Osteoblast (primary cell): ENCODE measurements around the gene PIP4K2B. TPM values are rescaled to one million over a fixed set of nuclear protein-coding genes. Genes with fewer than 3 reads are reported as not detected.

Experiments used
- DNase-seq: peaks from one replicate; pipeline ENCODE4 v3.0.0; 2011; ENCODE audit warnings: low spot score, mixed read lengths; ENCODE audit not compliant: insufficient read length; ENCODE audit errors: missing footprints
- H2AFZ ChIP-seq: 2 replicates; pipeline ENCODE4 v1.6.0; 2011; ENCODE audit warnings: mild to moderate bottlenecking, low read length
- H3K27ac ChIP-seq: 2 replicates; pipeline ENCODE4 v1.5.1; 2011; ENCODE audit warnings: mild to moderate bottlenecking, low read depth, low read length, moderate library complexity
- H3K27me3 ChIP-seq: 2 replicates; pipeline ENCODE4 v1.6.0; 2012; ENCODE audit warnings: mild to moderate bottlenecking, control low read depth, inconsistent platforms, low read length, moderate library complexity; ENCODE audit not compliant: insufficient read depth
- H3K36me3 ChIP-seq: 2 replicates; pipeline ENCODE4 v1.5.1; 2011; ENCODE audit warnings: mild to moderate bottlenecking, low read length, control low read depth, moderate library complexity; ENCODE audit not compliant: insufficient read depth
- H3K4me1 ChIP-seq: 2 replicates; pipeline ENCODE4 v1.5.1; 2011; ENCODE audit warnings: mild to moderate bottlenecking, low read length, control low read depth, moderate library complexity; ENCODE audit not compliant: insufficient read depth
- H3K4me2 ChIP-seq: 2 replicates; pipeline ENCODE4 v1.6.0; 2011; ENCODE audit warnings: mild to moderate bottlenecking, low read length; ENCODE audit not compliant: insufficient read depth
- H3K4me3 ChIP-seq: fragments of 200-600 bp; sonication (generic); 3 replicates; pipeline ENCODE4 v1.5.1; 2012; ENCODE audit warnings: mild to moderate bottlenecking, low read length, inconsistent platforms; ENCODE audit not compliant: insufficient read depth
- H3K79me2 ChIP-seq: 2 replicates; pipeline ENCODE4 v1.6.0; 2012; ENCODE audit warnings: mild to moderate bottlenecking, low read length, control low read depth, inconsistent platforms; ENCODE audit not compliant: insufficient read depth
- H3K9me3 ChIP-seq: 2 replicates; pipeline ENCODE4 v1.5.1; 2011; ENCODE audit warnings: low read depth, low read length, control low read depth
- H4K20me1 ChIP-seq: 2 replicates; pipeline ENCODE4 v1.6.0; 2012; ENCODE audit warnings: mild to moderate bottlenecking, low read length, control low read depth; ENCODE audit not compliant: insufficient read depth
- CTCF ChIP-seq: IDR thresholded peaks from 2 replicates; pipeline ENCODE4 v1.5.1; 2011; ENCODE audit warnings: mild to moderate bottlenecking, low read depth, low read length, moderate library complexity; ENCODE audit errors: extremely low read depth
- total RNA-seq: library from RNA; depleted of rRNA; stranded (reverse); fragments of >200 nt; gene quantifications from 2 replicates; pipeline ENCODE4 v1.2.3, GENCODE V29; 2012

PIP4K2B gene
- total RNA-seq, 1 donor, result 48.1 TPM

GRCh38 chr17:38766341-38766740, 33.0 kb downstream of the PIP4K2B start:
- Histone ChIP-seq H3K27ac (no peak overlapping the region), H4K20me1 (peaks cover 7% of the 10 kb centered on the region), H2AFZ (no peak overlapping the region), H3K9me3 (no peaks in the 10 kb centered on the region), H3K27me3 (no peaks in the 10 kb centered on the region), H3K79me2 (peaks cover 4% of the 10 kb centered on the region), H3K4me3 (no peak overlapping the region), H3K36me3 (peaks cover 84% of the 10 kb centered on the region), H3K4me1 (no peaks in the 10 kb centered on the region), H3K4me2 (no peak overlapping the region)
- no peak for DNase-seq
- no peak for TF ChIP-seq CTCF

DNA sequence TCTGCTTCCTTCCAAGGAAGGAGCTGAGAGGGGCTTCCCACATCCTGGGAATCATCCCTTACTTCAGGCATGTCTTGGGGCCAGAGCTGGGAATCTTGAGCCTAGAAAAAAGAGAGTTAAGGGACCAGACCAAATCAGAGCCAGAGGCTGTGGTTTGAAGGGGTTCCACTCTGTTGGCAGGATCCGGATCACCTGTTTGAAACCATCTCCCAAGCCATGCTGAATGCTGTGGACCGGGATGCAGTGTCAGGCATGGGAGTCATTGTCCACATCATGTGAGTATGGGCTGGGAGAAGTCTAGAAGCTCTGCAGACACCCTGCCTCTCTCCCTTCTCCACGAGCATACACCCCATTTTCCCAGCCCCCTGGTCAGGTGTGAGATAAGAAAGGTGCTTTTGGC, 37.1 kb downstream of the PIP4K2B start:
- no peak overlapping the region for H3K27ac ChIP-seq
- no peaks in the 10 kb centered on the region for H3K27me3 ChIP-seq
- no peaks in the 10 kb centered on the region for H3K4me1 ChIP-seq
- DNase-seq, result no peak
- peaks cover 13% of the 10 kb centered on the region for H3K79me2 ChIP-seq
- no peak overlapping the region for H2AFZ ChIP-seq
- TF ChIP-seq CTCF, result no peak
- peaks cover 7% of the 10 kb centered on the region for H4K20me1 ChIP-seq
- H3K36me3 ChIP-seq, result peaks cover 77% of the 10 kb centered on the region
- no peaks in the 10 kb centered on the region for H3K9me3 ChIP-seq
- no peak overlapping the region for H3K4me2 ChIP-seq
- H3K4me3 ChIP-seq, result no peak overlapping the region

DNA sequence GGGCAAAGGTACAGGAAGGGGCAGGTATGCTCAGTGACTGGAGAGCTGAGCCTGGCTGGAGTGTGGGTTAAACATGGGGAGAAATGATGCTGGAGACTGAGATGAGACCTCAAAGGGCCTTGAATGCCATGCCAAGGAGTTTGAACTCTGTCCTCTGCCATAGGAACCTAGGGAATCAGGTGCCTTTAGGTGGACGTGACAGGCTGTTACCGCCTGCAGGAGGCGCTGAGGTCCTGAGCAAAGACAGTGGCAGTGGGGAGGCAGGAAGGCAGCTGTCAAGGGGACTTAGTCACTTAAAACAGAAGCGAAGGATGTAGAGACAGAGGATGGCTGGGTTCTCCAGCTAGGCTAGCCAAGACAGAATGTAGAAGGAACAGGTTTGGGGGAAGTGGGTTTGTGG, 37.7 kb downstream of the PIP4K2B start:
- no peak overlapping the region for H2AFZ ChIP-seq
- peak; percentile 55 for TF ChIP-seq CTCF
- no peak overlapping the region for H3K4me2 ChIP-seq
- peaks cover 77% of the 10 kb centered on the region for H3K36me3 ChIP-seq
- no peak overlapping the region for H3K27ac ChIP-seq
- DNase-seq, result no peak
- no peak overlapping the region for H3K4me3 ChIP-seq
- no peaks in the 10 kb centered on the region for H3K4me1 ChIP-seq
- no peaks in the 10 kb centered on the region for H3K27me3 ChIP-seq
- H4K20me1 ChIP-seq, result peaks cover 7% of the 10 kb centered on the region
- no peaks in the 10 kb centered on the region for H3K9me3 ChIP-seq
- H3K79me2 ChIP-seq, result peaks cover 12% of the 10 kb centered on the region

DNA sequence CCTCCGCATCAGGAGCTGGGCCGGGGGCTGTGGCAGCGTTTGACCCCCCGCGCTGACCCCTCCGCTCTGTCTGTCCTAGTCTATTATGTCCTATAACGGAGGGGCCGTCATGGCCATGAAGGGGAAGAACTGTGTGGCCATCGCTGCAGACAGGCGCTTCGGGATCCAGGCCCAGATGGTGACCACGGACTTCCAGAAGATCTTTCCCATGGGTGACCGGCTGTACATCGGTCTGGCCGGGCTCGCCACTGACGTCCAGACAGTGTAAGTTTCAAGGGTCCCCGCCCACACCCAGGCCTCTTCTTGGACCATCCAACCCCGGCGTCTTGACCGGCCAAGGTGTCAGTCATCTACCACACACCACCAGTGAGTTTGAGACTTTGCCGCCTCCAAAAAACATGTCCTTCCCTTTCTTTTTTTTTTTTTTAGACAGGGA, 46.3 kb downstream of the PIP4K2B start:
- Histone ChIP-seq H3K79me2 (peaks cover 36% of the 10 kb centered on the region), H3K4me2 (peak overlapping the region; percentile 89), H3K4me3 (peak overlapping the region; percentile 99), H2AFZ (peak overlapping the region; percentile 98), H3K4me1 (peaks cover 34% of the 10 kb centered on the region), H3K27ac (peak overlapping the region; percentile 90), H3K36me3 (peaks cover 36% of the 10 kb centered on the region), H3K9me3 (no peaks in the 10 kb centered on the region), H4K20me1 (peaks cover 5% of the 10 kb centered on the region), H3K27me3 (no peaks in the 10 kb centered on the region)
- no peak for TF ChIP-seq CTCF
- no peak for DNase-seq
